Measurements from ENCODE around the gene ZFP62.

ZFP62 gene

DNA sequence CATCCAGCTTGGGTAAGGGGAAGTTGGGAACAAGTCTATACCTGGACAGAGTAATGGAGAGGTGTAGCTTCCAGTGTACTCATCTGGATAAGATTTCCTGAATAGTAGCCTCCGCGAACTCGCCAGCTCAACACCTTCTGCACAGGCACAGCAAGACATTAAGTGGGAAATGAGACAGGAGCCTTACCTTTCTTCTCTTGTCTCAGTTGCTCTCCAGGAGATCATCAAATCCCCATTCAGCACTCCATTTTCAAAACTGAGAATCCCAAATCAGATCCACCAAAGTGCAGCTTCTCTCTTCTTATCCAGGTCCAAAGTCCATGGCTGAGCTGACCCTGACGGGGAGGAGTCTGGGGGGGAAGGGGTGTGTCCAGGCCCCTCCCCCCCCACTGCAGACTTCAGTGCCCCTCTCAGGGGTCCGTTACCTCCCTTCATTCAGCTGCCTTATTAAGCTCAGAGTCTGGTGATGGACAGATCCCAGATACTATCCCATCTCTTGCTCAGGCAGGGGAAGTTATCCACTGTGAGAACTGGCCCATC lies 52.5 kb downstream of the ZFP62 start:
- no peak for DNase-seq

DNA sequence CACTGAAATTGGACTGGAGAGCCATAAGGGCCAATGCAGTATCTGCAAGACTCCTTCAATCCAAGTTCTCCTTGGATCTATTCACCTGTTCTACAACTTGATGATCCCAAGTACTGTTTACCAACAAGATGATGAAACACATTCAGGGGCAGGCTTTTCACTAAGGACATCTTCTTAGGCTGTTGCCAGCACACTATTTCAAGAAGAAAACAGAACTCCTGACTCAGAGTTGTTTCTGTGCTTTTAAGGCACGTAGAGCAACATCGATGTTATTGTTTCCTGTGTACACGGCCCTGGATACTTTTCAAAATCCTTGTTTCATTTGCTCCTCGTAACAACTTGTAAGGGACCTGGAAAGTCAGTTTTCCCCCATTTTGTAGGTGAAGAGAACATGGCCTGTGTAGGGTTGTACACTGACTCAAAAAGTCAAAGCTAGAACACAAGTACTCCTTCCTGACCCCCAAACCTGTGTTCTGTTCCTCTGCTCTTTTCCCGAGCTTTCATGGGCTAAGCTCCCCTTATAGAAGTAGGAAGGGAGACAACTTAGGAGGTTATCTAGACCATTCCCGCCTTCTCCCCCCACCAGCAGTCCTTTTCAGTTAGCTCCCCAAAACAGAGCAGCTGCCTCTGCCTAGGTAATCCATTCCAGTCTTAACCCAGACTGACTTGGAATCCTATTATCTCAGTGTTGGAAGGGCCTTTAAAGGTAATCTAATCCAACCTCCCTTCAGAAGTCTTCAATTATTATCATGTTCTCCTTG lies 53.2 kb downstream of the ZFP62 start:
- no peak for DNase-seq

DNA sequence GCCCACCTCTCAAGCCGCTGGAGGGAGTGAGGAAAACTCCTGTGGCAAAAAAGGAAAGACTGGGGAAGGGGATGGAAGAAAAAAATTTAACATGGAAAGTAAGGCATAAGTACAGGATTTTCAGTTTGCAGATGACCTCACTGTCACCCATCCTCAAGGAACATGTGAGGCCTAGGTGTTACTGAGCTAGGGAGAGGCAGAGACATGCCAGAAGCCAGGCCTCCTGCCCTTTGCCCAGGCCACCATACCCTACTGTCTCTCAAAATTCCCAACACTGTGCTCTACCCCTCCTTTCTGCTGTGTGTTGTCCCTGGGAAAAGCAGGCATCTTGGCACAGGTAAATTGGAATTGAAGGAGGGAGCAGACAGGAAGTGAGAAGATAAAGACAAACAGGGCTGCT lies 54.0 kb downstream of the ZFP62 start:
- no peak for DNase-seq

DNA sequence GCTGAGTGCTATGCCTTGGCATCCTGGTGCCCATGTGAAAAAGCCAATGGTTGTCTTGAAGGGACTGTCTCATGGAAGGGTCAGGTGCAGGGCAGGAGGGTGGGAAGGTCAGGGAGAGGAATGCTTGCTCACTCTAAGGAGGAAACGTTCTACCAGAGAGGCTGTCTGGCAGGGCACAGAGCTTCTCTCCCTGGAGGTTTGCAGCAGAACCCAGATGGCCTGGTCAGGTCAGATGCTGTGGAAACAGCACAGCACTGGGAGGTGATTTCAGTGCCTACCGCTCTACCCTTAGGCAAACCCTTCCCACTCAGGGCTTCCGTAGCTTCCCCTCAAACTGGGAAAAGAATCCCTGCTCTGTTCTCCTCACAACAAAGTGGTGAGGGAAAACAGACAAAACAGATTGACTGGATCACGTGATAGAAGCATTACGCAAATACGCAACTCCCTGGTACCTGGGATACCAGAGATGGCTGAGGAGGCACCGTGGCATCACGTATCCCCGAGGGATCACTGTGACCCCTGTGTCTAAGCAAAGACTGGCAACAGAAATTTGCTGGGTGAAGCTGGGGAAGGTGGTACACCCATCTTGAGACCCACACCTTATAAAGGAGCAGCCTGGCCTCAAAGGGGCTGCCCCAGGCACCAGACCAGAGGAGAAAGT lies 54.6 kb downstream of the ZFP62 start:
- DNase-seq, result peak; percentile 53

DNA sequence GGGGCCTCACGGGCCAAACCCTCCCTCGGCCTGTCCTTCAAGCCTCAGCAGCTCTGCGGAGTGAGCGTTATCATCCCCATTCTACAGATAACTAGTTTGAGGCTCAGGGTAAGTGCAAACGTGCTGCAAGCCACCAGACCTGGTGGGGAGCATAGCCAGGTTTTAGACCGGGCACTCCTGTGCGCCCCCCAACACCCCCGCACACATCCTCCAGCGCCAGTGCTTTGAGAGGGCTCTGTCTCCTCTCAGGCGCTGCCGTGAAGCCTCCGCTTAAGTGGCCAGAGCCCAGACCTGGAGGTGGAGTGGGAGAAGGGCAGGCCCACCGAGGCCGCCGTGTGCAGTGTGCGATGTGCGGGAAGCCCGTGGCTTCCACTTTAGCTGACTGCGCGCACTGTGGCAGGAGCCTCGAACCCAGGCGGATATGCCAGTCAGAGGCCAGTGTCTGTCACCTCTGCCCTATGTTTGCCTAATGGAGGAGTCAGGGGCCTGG lies 56.9 kb downstream of the ZFP62 start:
- DNase-seq, result no peak

DNA sequence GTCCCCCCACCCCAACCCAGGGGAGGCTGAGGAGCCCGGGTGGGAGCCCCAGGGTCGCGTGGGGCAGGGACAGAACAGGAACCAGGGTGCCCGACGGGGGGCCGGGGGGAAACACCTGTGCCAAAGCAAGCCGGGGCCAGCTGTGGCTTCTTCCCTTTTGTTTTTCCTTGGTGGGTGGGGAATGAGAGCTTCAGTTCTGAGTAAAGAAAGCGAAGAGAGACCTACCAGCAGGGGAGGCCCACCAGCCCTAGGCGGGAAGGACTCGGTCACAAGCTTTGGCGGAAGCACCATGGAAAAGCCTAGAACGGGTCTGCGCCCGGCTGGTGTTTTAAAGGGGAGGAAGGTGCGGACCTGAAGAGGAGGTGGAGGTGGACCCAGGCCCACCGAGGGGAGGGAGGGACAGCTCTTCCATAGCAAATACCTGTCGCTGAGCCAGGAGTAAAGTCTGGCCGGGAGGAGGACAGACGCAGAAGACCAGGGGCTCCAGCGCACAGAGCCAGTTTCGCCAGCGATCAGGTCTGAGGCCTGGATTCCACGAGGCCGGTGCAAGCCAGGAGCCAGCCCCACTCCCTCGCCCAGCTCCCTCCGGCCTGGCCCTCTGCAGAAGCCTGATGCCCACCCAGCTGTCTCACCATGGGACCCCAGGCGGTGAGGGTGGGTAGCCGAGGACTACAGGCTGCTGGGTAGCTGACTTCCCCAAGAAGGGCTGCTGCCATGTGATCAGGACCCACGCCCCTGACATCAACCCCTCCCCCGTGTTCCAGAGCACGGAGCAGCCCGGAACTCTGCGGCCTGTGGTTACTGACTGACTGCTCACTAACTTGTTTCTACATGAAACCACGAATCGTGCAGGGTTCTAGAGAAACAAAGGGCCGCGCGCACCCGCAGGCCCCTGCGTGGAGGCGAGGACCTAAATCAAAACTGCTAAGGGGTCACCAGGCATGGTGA lies 57.6 kb downstream of the ZFP62 start:
- peak; percentile 87 for DNase-seq

DNA sequence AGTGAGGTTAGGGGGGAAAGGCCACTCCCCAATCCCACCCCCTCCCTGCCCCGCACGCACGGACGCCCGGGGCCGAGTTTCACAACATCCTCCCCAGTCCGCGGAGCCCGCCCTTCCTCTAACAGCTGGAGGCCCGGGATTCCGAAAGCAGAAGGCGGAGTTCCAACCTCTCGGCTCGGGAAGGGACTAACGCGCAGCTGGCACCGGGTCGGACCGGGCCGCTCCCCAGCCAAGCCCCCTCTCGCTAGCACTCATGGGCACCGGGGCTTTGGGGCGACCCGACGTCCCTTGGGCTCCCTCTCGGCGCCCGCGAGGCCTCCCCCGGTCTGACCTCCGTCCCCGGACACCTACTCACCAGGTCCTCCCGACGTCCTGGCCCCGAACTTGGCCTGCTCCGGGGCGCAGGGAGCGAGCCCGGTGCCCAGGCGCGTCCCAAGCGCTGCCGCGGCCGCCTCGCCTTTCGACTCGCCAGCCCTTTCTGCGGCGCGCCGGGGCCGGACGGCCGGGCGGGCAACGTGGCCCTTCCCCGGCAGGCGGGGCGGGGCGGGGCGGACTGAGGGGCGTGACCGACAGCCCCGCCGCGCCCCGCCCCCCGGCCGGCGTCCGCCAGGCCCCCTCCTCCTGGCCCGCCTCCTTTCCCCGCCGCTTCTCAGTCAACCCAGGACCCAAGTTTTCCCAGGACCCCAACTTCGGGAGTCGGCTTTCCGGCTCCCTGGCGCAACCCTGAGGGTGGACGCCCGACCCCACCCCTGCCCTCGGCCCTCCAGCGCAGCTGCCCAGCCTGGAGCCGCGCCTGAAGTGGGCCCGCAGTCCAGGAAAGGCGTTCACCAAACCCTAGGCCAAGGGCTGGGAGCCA lies 58.5 kb downstream of the ZFP62 start, which contains the start of gene MGAT1:
MGAT1 (minus strand) TSS at position 482 of the 856 bp plus-strand sequence. CDS start 9,835 bp downstream, outside the sequence.
- peak; percentile 63 for DNase-seq

DNA sequence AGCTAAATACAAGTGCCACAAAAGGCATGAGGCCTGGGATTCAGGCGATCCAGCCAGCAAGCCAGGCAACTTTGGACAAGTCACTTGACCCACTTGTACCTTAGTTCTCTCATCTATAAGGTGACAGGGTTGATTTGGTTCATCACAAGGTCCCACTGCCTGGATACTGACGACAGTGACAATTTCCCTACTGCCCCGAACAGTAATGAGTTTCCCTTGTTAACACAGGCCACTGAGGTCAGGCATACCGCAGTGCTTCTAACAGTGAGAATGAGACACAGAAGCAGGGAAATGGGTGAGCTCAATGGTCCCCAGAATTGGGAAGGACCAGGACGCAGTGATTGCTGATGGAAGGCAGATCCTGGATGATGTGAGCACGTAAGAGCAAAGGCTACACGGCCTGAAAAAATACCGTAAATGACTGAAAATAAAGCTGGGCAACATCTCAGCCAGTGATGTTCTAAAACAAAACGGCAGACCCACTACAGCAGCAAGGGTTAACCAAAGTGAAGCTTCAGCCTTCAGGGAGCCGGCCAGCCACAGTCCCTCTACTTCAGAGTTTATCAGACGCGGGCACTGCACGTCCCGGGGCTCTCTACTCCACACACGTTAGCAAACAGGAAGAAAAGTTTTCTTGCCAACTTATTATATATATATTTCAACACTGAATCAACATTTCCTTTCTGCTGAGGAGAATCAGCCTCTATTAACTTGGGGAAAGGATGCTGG lies 59.3 kb downstream of the ZFP62 start:
- DNase-seq, result no peak

DNA sequence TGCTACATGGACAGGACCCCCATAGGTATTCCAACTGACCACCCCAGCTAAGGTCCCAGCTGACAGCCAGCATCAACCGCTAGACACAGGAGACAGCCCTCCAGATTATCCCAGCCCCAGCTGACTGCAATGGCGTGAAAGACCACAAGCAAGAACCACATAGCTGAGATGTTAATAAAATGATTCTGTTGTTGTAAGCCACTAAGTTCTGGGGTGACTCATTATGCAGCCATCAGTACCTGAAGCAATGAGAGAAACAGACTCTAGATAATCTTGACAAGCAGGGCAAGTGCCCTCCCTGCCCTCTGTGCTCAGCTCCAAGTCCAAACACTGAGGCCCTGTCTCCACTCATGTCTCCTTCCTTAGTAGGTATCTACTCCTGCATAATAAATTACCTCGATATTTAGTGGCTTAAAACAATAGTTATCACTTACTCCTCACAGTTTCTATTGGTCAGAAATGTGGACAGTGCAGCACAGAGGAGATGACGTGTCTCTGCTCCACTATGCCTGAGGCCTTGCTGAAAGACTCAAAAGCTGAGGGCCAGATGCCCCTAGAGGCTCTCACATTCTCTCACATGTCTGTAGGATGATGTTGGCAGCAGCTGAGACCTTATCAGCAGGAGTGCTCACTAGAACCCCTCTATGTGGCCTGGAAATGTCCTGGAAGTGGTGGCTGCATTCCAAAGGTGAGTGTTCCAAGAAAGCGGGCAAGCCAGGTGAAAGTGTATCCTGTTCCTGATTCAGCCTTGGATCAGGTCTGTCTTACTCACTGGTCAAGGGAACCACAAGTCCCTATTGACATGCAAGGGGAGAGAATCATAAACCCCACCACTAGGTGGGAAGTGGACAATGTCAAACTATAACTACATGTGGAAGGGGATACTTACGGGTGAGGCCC lies 60.9 kb downstream of the ZFP62 start:
- no peak for DNase-seq

DNA sequence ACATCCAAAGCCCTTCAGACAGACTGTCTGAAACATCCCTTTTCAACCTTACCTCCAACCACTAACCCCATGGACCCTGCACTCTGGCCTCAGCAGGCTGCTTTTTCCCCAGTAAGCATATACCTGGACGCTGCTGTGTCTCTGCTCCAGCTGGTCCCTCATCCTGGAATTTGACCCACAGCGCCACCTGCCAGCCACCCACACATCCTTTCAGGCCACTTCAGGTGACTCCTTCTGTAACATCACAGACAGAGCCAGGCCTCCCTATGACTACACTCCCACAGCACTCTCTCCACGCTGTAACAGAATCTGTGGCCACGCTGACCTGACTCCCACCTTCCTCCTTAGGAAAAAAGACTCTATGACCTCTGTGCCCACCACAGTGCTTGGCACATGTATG lies 61.9 kb downstream of the ZFP62 start:
- DNase-seq, result no peak

DNA sequence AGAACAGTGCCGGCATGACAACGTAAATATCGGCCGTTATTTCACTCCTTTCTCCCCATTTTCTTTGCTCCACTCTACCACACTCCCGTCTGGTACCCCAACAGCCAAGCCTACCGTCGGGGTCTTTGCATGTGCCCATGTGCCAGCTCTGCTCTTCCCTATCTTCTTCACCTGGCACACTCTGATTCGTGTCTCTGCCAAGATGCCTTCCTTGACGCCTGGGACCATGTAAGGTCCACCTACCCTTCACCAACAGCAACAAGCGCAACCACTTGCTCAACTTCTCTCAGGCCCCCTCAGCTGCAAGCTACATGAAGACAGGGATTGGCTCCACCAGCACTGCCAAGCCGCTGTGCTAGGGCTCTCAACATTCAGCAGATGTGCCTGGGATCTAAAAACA lies 62.9 kb downstream of the ZFP62 start:
- no peak for DNase-seq

Data from GF-D8 (cell line).